Panc1 (cell line): ENCODE data around the gene CFAP52. TPM values are rescaled to one million over a fixed set of nuclear protein-coding genes. Genes with fewer than 3 reads are reported as not detected.

ENCODE experiments used
- ATAC-seq: fragments of 200-7000 bp; cut with Tn5 transposase; 2 replicates; pipeline ENCODE4 v1.9.1; 2020; ENCODE audit warnings: mild to moderate bottlenecking, moderate library complexity
- BruUV-seq: library from RNA; stranded (reverse); fragments of 400-500 nt; replicated peaks from 2 replicates; lab custom pipeline; 2021; lab: Mats Ljungman, UMichigan
- CTCF ChIA-PET: fragments of 300-600 bp; sonication (Branson Sonifier 250); formaldehyde crosslinking; loops from one replicate; lab custom pipeline; 2022; ENCODE audit warnings: antibody characterized with exemption; lab: Charles Lee
- POLR2A ChIA-PET: fragments of 300-600 bp; sonication (Branson Sonifier 250); formaldehyde crosslinking; loops from one replicate; lab custom pipeline; 2022; ENCODE audit warnings: antibody characterized with exemption; lab: Charles Lee
- DNase-seq: peaks from one replicate; pipeline ENCODE4 v3.0.0-alpha.2; 2010; ENCODE audit warnings: low read depth, low spot score
- H3K27ac ChIP-seq: 2 replicates; pipeline ENCODE4 v1.5.1; 2011; ENCODE audit warnings: mild to moderate bottlenecking, low read length, inconsistent platforms
- H3K27me3 ChIP-seq: fragments of 200-500 bp; sonication (Bioruptor generic); 2 replicates; pipeline ENCODE4 v1.6.0; 2014; ENCODE audit warnings: low read length, inconsistent platforms; ENCODE audit not compliant: control insufficient read depth, insufficient read depth
- H3K36me3 ChIP-seq: fragments of 200-500 bp; sonication (Bioruptor generic); 2 replicates; pipeline ENCODE4 v1.5.1; 2014; ENCODE audit warnings: inconsistent platforms, mild to moderate bottlenecking, low read length, moderate library complexity; ENCODE audit not compliant: control insufficient read depth, insufficient read depth
- H3K4me1 ChIP-seq: 2 replicates; pipeline ENCODE4 v1.5.1; 2011; ENCODE audit warnings: inconsistent platforms, mild to moderate bottlenecking, low read length, moderate library complexity; ENCODE audit not compliant: control insufficient read depth, insufficient read depth
- H3K4me3 ChIP-seq, 2 experiments: 2 replicates each; pipeline ENCODE4 v1.5.1; 2011 to 2012; ENCODE audit warnings: low read depth in 2 of 2, low read length in 2 of 2, mild to moderate bottlenecking in 2 of 2, inconsistent platforms in 1 of 2, moderate library complexity in 1 of 2
- H3K9me3 ChIP-seq: fragments of 200-500 bp; sonication (Bioruptor generic); 2 replicates; pipeline ENCODE4 v1.5.1; 2014; ENCODE audit warnings: low read depth, mild to moderate bottlenecking, inconsistent platforms, low read length, moderate library complexity; ENCODE audit not compliant: control insufficient read depth, insufficient read depth
- POLR2AphosphoS5 ChIP-seq: IDR thresholded peaks from 2 replicates; pipeline ENCODE4 v1.6.1; 2012; ENCODE audit warnings: mild to moderate bottlenecking, low read depth, low read length, moderate library complexity
- SIN3A ChIP-seq: IDR thresholded peaks from 2 replicates; pipeline ENCODE4 v1.6.1; 2012; ENCODE audit warnings: low read depth, mild to moderate bottlenecking, low read length, moderate library complexity, borderline replicate concordance; ENCODE audit not compliant: insufficient read depth
- TCF7L2 ChIP-seq: IDR thresholded peaks from 2 replicates; pipeline ENCODE4 v1.6.1; 2011; ENCODE audit warnings: mild to moderate bottlenecking, low read depth, low read length, inconsistent platforms
- in situ Hi-C: cut with HindIII; loops from 2 replicates; pipeline ENCODE4 v1.10.0; 2016; ENCODE audit warnings: low sequenced_read_pairs, low pct_unique_long_range_greater_than_20kb
- intact Hi-C: fragments of 100-400 bp; cut with micrococcal nuclease; formaldehyde crosslinking; loops from one replicate; pipeline ENCODE4 v1.10.0; 2022; ENCODE audit not compliant: unreplicated experiment
- total RNA-seq: library from RNA; stranded (reverse); gene quantifications from one replicate; pipeline ENCODE4 v1.2.1, GENCODE V29; 2021; ENCODE audit not compliant: unreplicated experiment
- TF ChIP-seq, protein P1 (sequence below): fragments of 450-650 bp; IDR thresholded peaks from 2 replicates; pipeline ENCODE4 v1.5.1; 2017; ENCODE audit warnings: mild to moderate bottlenecking
- TF ChIP-seq, protein P2 (sequence below), 2 experiments: IDR thresholded peaks; 2 replicates each; pipeline ENCODE4 v1.6.1; 2011 to 2012; ENCODE audit warnings: low read depth in 2 of 2, control low read depth in 1 of 2, low read length in 1 of 2, mild to moderate bottlenecking in 1 of 2, moderate library complexity in 1 of 2; ENCODE audit not compliant: insufficient read depth in 1 of 2

Gene CFAP52
- total RNA-seq, 1 experiment from 2014 or later: not detected

DNA sequence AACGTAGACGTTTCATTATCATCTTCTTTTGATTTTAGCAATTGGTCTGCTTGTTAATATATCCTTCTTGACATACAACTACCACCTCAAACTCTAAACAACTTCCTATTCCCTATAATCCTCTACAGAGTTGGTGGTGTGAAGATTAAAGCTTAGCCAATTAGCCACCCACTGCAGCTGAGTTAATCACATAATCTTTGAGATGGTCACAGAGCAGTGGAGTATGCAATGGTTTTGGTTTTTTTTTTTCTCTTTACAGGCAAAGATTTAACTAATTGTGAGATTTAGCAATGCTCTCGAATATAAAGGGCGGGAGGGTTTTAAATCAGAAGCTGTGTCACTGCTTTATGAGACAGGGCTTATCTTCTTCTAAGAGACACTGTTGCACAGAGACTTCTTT lies 37.8 kb upstream of the CFAP52 start:
- in situ Hi-C loops: no loop called here
- BruUV-seq: no TSS peak
- intact Hi-C loops: no loop called here
- Histone ChIP-seq H3K4me1 (no peaks in the 10 kb centered on the region), H3K4me3 (no peak overlapping the region), H3K36me3 (no peaks in the 10 kb centered on the region), H3K27me3 (no peaks in the 10 kb centered on the region), H3K27ac (no peak overlapping the region), H3K9me3 (no peaks in the 10 kb centered on the region)
- no peak for TF ChIP-seq TCF7L2
- CTCF ChIA-PET: no interaction called here
- ATAC-seq (no peak), DNase-seq (no peak)
- POLR2A ChIA-PET: no interaction called here

DNA sequence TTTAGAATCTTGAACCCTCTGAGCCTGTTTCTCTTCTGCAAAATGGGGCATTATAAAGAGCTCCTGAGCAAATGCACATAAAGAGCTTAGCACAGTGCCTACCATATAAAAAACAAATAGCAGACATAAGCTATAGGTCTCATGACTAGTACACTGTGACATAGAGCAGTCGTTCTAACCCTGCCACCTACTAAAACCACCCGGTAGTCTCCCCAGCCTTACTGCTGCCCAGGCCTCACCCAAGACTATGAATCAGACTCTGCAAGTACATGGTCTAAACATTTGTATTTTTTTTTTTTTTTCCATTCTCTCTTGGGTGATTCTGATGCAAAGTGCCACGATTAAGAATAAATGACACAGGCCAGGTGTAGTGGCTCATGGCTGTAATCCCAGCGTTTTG lies 34.7 kb upstream of the CFAP52 start:
- ATAC-seq: no peak
- DNase-seq: no peak
- POLR2A ChIA-PET: no interaction called here

DNA sequence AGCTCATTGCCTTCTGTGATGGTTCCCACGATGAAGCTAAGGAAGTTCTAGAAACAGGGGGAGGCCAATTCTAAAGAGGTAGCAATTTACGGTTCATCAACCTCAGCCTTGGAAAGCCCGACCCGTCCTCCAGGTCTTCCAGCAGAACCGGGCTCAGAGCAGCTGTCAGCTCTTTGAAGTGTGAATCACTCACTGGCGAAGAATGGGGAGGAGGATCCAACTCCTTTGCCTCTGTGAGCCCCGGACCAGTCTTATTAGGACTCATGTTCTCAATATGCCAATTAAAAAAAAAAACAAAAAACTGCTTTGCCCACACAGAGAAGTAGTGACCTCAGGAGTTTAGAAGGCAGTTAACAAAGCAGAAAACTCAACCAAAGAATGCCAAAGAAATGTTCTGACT lies 32.2 kb upstream of the CFAP52 start:
- H3K4me3 ChIP-seq: no peak overlapping the region
- H3K27me3 ChIP-seq: no peaks in the 10 kb centered on the region
- no peaks in the 10 kb centered on the region for H3K4me1 ChIP-seq
- ATAC-seq: no peak
- H3K9me3 ChIP-seq: no peaks in the 10 kb centered on the region
- no peaks in the 10 kb centered on the region for H3K36me3 ChIP-seq
- H3K27ac ChIP-seq: no peak overlapping the region
- no peak for DNase-seq
- POLR2A ChIA-PET: no interaction called here
- no peak for TF ChIP-seq SIN3A
- no peak for TF ChIP-seq POLR2AphosphoS5
- TF ChIP-seq, protein P1, sequence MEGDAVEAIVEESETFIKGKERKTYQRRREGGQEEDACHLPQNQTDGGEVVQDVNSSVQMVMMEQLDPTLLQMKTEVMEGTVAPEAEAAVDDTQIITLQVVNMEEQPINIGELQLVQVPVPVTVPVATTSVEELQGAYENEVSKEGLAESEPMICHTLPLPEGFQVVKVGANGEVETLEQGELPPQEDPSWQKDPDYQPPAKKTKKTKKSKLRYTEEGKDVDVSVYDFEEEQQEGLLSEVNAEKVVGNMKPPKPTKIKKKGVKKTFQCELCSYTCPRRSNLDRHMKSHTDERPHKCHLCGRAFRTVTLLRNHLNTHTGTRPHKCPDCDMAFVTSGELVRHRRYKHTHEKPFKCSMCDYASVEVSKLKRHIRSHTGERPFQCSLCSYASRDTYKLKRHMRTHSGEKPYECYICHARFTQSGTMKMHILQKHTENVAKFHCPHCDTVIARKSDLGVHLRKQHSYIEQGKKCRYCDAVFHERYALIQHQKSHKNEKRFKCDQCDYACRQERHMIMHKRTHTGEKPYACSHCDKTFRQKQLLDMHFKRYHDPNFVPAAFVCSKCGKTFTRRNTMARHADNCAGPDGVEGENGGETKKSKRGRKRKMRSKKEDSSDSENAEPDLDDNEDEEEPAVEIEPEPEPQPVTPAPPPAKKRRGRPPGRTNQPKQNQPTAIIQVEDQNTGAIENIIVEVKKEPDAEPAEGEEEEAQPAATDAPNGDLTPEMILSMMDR: no peak
- TF ChIP-seq, protein P2, sequence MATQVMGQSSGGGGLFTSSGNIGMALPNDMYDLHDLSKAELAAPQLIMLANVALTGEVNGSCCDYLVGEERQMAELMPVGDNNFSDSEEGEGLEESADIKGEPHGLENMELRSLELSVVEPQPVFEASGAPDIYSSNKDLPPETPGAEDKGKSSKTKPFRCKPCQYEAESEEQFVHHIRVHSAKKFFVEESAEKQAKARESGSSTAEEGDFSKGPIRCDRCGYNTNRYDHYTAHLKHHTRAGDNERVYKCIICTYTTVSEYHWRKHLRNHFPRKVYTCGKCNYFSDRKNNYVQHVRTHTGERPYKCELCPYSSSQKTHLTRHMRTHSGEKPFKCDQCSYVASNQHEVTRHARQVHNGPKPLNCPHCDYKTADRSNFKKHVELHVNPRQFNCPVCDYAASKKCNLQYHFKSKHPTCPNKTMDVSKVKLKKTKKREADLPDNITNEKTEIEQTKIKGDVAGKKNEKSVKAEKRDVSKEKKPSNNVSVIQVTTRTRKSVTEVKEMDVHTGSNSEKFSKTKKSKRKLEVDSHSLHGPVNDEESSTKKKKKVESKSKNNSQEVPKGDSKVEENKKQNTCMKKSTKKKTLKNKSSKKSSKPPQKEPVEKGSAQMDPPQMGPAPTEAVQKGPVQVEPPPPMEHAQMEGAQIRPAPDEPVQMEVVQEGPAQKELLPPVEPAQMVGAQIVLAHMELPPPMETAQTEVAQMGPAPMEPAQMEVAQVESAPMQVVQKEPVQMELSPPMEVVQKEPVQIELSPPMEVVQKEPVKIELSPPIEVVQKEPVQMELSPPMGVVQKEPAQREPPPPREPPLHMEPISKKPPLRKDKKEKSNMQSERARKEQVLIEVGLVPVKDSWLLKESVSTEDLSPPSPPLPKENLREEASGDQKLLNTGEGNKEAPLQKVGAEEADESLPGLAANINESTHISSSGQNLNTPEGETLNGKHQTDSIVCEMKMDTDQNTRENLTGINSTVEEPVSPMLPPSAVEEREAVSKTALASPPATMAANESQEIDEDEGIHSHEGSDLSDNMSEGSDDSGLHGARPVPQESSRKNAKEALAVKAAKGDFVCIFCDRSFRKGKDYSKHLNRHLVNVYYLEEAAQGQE (IDR thresholded peaks at IDR 0.05; ENCODE audit: insufficient read depth in 1 of 2, low read depth in 2 of 2, low read length in 1 of 2): no peak
- TF ChIP-seq TCF7L2: no peak
- intact Hi-C loops: no loop called here
- in situ Hi-C loops: no loop called here
- BruUV-seq: no TSS peak
- CTCF ChIA-PET: no interaction called here

More for the DNA sequence above, 34.7 kb upstream of the CFAP52 start:
- in situ Hi-C loops: no loop called here
- Histone ChIP-seq H3K36me3 (no peaks in the 10 kb centered on the region), H3K4me1 (no peaks in the 10 kb centered on the region), H3K27me3 (no peaks in the 10 kb centered on the region), H3K9me3 (no peaks in the 10 kb centered on the region), H3K4me3 (no peak overlapping the region), H3K27ac (no peak overlapping the region)
- CTCF ChIA-PET: no interaction called here
- no TSS peak for BruUV-seq
- TF ChIP-seq, protein P1: no peak
- TF ChIP-seq POLR2AphosphoS5 (no peak), TCF7L2 (no peak), SIN3A (no peak)
- TF ChIP-seq, protein P2 (IDR thresholded peaks at IDR 0.05; ENCODE audit: insufficient read depth in 1 of 2, low read depth in 2 of 2, low read length in 1 of 2): no peak
- intact Hi-C loops: no loop called here
